ENCODE results near the gene ENAH.
"Not testable (repeated sequence)": the region's sequence is repeated elsewhere in the genome, so short reads cannot be mapped to it uniquely, and the experiment has no call there.

Gene ENAH

DNA sequence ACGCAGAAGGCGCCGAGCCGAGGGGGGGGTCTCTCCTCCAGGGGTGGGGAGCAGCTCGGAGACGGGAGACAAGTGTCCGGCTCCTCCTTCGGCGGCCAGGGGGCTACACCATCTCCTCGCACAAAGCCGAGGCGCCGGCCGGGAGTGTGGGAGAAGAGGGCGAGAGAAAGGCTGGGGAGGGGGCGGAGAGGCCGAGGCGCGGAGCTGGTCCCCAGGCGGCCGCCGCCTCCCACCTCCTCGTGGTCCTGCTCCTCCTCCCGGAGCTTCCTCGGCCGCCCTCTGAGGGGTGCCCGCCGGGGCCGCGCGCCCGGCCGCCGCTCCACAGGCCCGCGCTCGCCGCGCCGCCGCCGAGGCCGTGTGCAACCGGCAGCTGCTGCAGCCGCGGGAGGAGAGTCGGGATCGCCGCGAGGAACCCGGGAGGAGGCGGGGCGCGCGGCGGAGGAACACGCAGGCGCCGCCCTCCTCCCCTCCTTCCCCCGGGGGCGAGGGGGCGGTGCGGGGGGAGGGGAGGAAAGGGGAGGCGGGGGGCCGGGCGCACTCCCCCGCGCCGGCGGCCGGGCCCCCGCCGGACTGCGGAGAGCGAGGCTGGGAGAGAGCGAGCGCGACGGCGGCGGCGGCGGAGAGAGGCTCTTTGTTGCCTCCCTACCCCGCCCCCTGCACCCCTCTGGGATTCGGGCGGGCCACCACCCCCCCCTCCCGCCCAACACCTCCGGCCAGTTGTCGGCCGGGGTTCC lies at the start of gene ENAH:
TSS of gene ENAH (minus strand) at position 395 of the 734 bp plus-strand sequence. CDS start 433 bp downstream, outside the sequence.
- DNase-seq (ENCODE audit: low read depth) = no peak

DNA sequence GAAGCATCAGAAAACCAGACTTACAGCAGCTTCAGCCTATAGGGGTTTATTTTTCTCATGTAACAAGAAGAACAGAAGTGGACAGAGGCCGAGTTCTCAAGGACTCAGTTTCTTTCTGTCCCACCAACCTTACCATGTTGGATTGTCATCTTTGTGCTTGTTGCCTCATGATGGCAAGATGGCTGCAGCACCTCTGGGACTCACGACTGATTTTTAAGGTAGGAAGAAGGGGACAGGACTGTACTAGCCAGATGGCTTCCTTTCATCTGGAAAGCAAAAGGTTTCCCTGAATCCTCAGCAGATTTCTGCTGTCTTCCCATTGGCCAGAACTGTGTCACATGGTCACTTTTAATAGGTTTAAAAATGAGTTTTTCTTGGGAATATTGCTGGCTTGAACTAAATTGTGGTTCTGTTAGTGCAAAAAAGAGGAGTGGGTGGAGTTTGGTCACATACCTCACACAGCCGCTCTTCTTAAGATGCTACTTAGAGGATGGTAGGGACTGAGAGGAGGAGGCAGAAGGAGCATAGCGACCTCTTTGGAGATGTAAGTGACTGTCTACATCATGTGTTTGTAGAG lies 48.1 kb upstream of the ENAH start:
- DNase-seq (ENCODE audit: low read depth) = no peak

- no peak for DNase-seq (ENCODE audit: low read depth)
Observed at GRCh38 chr1:225700164-225700821, 47.4 kb upstream of the ENAH start.

DNA sequence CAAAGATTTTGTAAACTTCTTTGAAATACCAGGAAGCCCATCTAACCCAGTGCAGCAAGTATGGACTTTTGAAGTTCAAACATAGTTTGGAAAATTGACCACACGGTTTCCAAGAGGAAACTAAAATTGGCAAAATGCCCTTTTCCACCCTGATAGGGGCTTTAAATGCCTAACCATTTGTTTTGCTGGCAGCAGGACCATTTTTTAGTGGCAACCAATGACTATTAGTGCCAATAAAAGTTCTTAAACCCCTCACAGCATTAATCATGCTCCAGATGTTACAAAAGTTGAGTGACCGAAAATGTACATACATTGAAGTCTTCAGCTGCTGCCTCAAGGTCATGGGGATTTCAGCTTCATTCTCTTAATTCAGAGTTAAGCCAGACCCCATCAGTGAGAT lies 46.4 kb upstream of the ENAH start:
- DNase-seq (ENCODE audit: low read depth) = no peak

DNA sequence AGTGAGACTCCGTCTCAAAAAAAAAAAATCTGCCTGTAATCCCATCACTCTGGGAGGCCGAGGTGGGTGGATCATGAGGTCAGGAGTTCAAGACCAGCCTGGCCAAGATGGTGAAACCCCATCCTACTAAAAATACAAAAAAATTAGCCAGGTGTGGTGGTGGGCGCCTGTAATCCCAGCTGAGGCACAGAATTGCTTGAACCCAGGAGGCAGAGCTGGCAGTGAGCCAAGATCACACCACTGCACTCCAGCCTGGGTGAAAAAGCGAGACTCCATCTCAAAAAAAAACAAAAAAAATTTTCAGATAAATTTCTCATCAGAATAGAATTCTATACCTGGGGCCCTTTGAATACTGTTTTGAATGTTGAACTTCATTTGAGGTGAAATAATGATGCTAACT lies 45.3 kb upstream of the ENAH start:
- not testable (repeated sequence) for DNase-seq (ENCODE audit: low read depth)

DNA sequence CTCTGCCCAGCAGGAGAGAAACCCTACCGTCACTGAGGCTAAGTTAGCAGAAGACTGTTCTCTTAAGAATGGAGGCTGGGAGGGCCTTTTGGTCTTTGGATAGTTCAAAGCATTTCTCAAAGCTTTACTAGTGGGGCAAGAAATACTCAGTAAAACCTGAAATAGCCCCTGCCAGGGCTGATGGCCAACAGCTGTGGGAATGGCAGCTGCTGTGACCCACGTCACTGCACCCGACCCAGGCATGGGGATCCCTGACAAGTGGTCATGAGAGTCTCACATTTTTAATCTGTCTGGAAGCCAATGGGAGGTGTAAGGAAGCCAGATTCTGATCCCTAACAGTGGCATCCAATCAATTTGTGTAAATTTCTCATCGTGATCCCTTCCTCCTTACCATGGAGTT lies 44.5 kb upstream of the ENAH start:
- DNase-seq (ENCODE audit: low read depth) = no peak

- DNase-seq (ENCODE audit: low read depth) = no peak
Observed at GRCh38 chr1:225695578-225696337, 42.8 kb upstream of the ENAH start.

GRCh38 chr1:225694151-225694603 lies 41.3 kb upstream of the ENAH start:
- no peak for DNase-seq (ENCODE audit: low read depth)

GRCh38 chr1:225693697-225694096 lies 40.8 kb upstream of the ENAH start:
- DNase-seq (ENCODE audit: low read depth) = not testable (repeated sequence)

DNA sequence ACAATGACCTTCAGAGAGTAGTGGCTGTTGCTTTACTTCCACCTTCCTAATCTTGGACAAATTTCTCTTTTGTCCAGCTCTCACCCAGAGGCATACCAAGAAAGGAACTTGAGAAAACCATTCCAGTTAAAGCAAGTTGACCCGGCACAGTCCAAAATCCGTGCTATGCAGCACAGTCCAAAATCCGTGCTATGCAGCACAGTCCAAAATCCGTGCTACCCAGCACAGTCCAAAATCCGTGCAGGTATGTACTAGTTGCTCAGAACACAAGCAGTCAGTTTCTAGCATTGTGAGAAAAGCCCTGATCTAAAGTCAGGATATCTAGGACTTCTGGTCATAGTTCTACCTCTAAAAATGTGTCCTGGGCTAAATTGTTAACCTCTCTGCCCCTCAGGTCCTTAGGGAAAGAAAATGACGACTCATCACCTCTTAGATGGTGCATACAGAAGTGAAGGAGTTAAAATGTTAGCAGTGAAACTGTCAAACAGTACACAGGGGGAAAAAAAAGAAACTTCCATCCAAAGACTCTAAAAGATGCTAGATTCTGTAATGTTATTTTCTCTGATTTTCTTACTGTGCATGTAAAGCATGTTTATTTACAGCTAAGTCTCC lies 40.3 kb upstream of the ENAH start:
- no peak for DNase-seq (ENCODE audit: low read depth)

DNA sequence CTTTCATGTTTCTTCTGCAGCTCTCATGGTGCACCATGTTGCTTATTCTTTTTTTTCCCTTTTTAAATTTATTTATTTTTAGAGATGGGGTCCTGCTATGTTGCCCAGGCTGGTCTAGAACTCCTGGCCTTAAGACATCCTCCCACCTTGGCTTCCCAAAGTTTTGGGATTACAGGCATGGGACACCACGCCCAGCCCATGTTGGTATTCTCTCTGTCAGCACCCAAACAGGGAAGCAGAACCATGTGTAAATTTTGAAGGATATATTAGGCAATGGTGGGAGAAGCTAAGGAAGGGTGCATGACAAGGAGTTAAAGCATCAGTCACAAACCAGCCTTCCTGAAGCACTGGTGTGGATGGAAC lies 39.6 kb upstream of the ENAH start:
- no peak for DNase-seq (ENCODE audit: low read depth)

- DNase-seq (ENCODE audit: low read depth) = no peak
Observed at GRCh38 chr1:225691861-225692516, 39.1 kb upstream of the ENAH start.

- no peak for DNase-seq (ENCODE audit: low read depth)
Observed at GRCh38 chr1:225691377-225691776, 38.5 kb upstream of the ENAH start.

GRCh38 chr1:225689882-225690459 lies 37.0 kb upstream of the ENAH start:
- DNase-seq (ENCODE audit: low read depth) = no peak

DNA sequence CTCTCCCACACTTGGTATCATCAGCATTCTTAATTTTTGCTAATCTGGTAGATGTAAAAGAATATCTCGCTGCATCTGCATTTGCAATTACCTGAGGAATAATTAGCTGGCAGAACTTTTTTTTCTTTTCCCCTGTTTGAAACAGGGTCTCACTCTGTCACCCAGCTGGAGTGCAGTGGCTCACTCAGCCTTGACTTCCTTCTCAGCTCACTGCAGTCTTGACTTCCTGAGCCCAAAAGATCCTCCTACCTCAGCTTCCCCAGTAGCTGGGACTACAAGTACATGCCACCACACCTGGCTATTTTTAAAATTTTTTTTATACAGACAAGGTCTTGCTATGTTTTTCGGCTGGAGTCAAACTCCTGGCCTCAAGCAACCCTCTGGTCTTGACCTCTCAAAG lies 35.4 kb upstream of the ENAH start:
- DNase-seq (ENCODE audit: low read depth) = no peak

GRCh38 chr1:225685476-225686176 lies 32.7 kb upstream of the ENAH start:
- DNase-seq (ENCODE audit: low read depth) = no peak

DNA sequence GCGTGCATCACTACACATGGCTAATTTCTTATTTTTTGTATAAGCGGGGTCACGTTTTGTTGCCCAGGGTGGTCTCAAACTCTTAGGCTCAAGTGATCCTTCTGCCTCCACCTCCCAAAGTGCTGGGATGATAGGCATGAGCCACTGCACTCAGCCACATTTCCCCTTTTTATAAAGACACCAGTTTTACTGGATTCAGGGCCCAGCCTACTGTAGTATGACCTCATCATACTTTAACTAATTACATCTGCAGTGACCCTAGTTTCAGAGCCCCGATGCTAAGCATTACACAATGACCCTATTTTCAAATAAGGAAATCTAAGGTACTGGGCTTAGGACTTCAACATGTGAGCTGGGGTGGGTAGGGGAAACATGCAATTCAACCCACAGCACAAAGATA lies 31.8 kb upstream of the ENAH start:
- DNase-seq (ENCODE audit: low read depth) = no peak

GRCh38 chr1:225681231-225681630 lies 28.3 kb upstream of the ENAH start:
- no peak for DNase-seq (ENCODE audit: low read depth)

- DNase-seq (ENCODE audit: low read depth) = no peak
Observed at GRCh38 chr1:225678545-225678944, 25.6 kb upstream of the ENAH start.

- DNase-seq (ENCODE audit: low read depth) = no peak
Observed at GRCh38 chr1:225677350-225678124, 24.6 kb upstream of the ENAH start.
